HG03378 (cell line): Measurements from ENCODE around the gene NKX1-1.
"Not testable (repeated sequence)": the region's sequence is repeated elsewhere in the genome, so short reads cannot be mapped to it uniquely, and the experiment has no call there.

Experiments used
- ATAC-seq: cut with Tn5 transposase; IDR thresholded peaks from one replicate; pipeline ENCODE4 v1.9.1; 2021; ENCODE audit warnings: mild to moderate bottlenecking, moderate library complexity; ENCODE audit not compliant: unreplicated experiment

Gene NKX1-1

DNA sequence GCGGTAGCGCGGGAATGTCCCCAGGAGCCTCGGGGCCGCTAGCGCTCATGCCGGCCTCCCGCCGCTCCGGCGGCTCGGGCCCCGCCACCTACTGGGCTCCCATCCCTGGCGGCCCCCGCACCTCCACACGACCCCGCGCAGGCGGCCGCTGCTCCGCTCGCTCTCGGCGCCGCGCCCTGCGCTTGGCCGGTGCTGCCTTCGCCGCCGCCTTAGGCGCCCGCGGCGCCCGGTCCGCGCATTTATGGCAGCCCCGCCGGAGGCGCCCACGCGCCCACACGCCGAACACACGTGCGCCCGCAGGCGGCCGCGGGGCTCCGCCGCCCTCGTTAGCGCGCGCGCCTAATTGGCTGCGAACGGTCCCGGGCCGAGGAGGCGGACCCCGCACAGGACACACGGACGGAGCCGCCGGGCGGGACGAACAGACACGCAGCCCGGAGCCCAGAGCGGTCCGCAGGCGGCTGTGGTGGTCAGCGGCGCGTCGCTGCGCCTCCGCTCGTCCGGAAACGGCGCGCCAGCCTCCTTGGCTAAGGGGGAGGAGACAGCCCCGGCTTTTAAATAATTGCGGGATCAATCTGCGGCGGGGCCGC lies at the start of gene NKX1-1:
Gene NKX1-1 (minus strand): TSS at position 49 of the 587 bp plus-strand sequence. CDS start 0 bp downstream, at position 49.
- ATAC-seq: no peak

DNA sequence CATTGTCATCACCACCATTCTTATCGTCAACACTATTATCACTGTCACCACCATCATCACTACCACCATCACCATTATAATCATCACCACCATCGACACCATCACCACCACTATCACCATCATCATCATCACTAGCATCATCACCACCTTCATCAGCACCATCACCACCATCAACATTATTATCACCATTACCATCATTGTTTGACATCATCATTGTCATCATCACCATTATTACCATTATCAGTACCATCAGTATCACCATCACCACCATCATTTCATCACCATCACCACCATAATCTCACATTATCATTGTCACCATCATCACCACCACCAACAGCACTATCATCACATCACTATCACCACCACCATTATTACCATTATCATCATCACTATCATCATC lies 47.5 kb upstream of the NKX1-1 start:
- ATAC-seq: no peak

DNA sequence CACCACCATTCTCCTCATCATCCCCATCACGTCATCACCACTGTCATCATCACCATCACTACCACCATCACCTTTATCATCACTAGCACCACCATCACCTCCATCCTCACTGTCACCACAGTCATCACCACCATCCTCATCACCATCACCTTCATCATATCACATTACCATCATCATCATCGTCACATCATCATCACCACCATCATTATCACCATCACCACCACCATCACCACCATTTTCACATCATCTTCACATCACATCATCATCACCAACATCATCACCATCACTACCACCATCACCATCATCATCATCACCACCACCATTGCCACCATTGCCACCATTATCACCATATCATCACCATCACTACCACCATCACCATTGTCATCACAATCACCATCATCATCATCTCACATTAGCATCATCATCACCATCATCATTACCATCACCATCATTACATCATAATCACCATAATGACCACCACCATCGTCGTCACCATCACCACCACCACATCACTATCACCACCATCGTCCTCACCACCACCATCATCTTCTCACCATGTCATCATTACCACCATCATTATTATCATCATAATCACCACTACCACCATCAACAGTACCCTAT lies 46.3 kb upstream of the NKX1-1 start:
- no peak for ATAC-seq

DNA sequence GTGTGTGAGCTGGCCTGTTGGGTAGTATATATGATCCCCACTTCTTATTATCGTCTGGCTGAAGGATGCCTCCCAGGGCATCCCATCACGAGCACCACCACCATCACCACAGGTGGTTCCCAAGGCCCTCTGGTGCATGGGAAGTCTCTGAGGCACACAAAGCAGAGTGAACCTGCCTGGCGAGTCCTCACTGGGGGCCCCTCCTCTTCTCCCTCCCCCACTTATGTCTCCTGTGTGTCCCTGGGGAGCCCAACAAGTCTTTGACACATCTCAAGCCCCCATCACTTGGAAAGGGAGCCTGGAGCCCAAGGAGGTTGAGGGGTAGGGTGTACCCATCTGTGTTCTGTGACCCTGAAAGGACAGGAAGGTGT lies 45.5 kb upstream of the NKX1-1 start:
- no peak for ATAC-seq

DNA sequence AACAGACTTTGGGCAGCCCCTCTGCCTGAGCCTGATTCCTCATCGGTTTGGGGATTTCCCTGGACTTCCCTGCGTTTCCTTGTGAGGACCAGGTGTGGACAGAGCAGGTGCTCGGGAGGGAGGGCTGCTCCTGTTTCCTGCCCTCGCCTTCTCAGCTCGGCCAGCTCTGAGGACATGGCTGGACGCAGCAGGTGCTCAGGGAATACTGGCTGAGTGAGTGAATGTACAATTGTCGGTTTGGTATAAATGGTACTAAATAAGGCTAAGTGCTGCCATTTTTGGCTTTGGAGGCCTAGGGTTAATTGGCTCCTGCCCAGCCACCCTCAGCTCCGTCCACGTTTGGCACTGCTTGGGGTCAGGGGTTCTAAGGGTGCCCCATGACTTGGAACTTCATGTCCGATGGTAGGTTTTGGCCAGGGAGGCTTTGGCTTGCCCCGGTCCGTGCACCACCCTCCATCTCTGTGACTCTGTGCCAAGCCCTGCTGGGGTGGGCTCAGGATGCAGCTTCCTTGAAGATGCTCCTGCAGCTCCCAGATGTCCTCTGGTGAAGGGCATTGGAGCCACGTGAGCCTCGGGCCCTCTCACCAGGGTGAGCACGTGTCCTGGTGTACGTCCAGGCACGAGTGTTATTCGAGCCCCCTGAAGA lies 45.0 kb upstream of the NKX1-1 start:
- no peak for ATAC-seq

DNA sequence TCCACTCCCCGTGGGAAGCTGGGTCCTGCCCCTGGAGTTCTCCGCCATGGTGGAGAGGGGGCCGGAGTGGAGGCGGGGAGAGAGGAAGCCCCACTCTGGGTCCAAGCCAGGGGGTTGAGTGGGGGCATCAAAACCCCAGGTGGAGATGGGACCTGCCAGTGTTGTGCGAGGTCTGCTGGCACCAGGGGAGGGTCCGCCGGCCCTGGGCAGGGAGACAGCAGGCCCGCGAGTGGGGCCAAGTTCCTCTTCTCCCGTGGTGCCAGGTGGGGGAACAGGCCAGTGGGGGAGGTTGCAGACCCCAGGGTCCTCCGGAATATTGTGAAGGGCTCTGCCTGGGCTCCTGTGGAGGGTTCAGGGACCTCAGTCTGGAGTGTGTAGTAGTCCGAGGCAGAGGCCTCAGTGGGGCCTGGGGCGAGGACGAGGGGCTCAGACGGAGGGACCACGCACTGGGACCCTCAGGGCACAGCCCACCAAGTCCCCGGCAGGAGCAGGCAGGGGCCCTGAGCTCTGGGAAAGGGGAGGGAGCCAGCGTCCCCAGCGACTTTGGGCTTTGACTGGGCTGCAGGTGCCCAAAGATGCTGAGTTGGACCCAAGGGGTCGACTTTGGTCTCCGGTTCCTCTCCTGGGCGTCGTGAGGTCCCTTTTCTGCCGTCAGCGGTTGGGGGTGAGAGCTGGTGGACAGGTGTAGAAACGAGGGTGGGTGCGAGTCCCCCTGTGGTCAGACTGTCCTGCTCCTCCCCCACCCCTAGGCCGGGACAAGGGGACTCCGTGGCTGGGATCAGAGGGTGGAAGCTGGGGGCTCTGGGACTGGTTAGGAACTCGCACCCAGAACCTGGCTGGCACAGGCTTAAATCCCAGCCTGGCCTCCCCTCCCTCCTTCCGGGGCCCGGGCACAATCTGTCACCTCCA lies 43.8 kb upstream of the NKX1-1 start:
- no peak for ATAC-seq

DNA sequence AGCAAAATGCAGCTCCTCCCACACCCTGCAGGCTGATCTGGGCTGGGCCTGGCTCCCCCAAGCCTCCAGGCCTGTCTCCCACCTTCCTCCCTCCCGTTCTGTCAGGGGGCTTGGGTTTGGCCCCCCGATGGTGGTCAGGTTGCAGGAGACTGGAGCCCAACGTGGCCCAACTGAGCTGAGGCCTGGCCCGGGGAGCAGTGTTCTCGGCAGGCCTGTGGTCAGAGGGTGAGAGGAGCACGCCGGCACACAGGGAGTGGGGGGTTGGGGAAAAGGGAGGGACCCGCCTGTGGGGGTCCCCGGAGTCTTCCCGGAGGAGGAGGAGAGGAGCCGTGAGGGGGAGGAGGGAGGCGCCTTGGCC lies 43.2 kb upstream of the NKX1-1 start:
- no peak for ATAC-seq

DNA sequence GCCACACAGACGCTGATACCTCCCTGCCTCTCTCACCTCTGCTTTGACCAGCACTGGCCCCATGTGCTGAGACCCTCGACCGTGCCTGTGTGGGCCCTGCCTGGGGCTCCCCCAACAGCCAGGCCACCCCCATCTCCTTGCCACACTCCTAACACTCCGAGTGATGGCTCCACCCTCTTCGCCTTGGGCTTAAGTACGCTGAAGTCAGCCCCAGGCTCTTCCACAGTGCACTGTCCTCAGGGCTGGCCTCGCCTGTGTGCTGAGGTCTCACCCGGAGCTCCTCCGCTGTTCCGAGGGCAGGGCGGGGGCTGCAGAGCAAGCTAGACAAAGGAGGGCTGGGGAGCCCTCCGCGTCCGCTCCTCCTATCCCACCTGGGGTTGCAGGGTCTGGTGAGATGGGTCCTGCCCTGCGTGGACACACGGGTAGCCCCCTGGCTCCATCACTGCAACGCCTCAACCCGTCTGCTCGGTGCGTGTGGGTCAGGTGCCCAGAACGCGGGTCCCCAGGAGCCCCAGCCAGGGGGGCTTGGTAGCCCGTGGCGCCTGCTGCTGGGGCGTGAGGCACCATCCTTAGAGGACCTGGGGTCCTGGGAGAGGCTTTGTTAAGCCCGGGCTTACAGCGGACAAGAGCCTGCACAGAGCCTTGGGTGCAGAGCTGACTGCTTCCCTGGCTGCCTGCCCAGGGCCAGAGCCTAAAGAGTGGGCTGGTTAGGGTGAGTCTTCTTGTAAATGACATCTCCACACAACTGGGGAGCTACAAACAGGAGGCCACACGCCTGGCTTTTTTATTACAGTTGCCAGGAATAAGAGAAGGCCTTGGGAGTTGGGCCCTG lies 42.6 kb upstream of the NKX1-1 start:
- ATAC-seq: no peak

DNA sequence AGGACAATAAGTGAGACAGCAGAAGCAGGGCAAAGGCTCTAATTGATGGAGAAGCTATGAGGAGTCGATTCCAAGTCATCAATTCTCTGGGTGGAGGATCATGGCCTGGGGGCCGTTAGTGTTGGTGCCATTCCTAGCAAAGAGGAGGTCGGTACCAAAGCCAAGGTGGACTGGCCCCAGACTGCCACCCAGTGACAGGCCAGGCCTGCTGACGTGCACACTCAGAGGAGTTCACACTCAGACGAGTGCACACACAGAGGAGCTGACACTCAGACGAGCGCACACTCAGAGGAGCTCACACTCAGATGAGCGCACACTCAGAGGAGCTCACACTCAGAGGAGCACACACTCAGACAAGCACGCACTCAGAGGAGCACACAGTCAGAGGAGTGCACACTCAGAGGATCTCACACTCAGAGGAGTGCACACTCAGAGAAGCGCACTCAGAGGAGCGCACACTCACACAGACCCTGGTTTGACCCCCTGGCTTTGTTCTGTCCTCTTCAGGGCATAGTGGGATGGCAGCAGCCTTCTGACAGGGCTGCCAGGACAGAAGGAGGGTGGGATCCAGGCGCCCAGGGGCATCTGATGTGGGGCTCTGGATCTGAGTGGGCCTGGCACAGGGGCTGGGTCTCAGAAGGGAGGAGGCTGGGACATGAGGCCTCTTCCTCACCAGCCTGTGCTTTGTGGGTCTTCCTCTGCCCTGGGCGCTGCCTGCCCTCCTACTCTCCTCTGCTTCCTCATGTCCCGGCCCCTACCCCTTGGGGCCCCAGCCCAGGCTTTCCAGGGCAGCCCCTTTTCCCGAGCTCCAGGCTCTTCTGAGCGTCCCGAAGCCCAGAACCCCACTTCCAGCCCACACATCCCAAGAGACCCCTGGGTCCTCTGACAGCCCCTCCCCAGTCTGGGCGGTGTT lies 41.7 kb upstream of the NKX1-1 start:
- ATAC-seq: no peak

DNA sequence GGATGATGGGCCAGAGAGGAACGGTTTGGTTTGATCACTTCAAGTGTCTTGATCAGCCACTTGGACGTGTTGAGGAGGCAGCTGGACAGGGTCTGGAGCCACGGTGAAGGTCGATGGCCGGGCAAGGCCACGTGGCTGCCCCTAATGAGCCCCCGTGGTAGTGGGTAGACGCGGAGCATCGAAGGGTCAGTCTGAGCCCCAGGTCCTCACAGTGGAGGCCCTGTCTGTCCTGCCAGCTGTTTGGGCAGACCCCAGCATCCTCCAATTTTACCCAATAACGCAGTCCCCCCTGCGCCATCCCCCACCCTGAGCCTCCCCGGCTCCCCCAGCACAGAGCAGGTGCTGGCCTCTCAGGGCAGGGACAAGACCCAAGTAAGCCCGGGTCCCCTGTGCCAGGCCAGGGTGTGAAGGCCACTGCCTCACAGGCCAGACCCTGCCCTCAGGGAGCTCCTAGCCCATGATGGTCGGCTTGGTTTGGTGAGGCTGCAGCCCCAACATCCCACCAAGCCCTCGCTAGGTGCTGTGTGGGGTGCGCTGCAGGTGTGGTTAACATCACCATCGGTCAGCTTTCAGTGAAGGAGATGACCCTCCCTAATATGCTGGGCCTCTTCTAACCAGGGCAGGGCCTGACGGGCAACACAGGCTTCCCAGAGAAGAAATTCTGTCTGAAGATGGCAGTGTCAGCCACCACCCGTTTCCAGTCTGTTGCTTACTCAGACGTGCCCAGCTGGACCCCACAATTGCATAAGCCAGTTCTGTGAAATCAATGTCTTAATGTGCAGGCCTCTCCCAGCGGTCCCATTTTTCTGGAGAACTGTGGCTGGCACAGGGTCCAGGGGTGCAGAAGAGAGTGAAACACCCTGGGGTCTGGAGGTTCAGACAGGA lies 40.5 kb upstream of the NKX1-1 start:
- ATAC-seq: no peak

DNA sequence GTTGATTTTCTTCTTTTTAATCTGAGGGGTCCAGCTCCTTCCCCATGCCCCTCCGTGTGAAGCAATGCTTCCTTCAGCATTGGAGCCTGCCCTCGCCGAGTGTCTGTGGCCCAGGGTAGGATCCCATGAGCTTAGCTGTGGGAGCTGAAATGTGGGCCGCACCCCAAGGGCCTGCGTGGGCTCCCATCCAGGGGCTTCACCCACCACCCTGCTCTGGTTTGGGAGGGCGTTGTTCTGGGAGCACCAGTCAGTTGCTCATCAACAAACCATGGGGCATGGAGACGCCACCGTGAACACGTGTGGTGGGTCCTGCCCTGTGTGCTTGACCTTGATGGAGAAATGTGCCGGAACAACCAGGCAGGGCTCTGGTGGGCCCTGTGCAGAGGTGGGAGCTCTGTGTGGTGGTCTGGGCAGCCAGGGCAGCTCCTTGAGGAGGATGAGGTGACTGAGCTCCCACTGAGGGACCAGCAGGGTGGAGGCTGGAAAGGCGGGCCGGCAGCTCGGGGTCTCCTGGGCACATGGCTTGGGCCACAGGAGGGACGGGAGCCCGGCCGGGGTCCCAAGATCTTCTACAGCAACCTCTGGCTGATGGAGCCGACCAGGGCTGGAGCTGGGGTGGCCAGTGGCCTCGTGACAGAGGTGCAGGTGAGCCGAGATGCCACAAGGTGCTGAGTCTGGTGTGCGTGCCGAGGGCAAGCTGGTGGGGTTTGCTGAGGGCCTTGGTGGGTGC lies 39.6 kb upstream of the NKX1-1 start:
- ATAC-seq: no peak

DNA sequence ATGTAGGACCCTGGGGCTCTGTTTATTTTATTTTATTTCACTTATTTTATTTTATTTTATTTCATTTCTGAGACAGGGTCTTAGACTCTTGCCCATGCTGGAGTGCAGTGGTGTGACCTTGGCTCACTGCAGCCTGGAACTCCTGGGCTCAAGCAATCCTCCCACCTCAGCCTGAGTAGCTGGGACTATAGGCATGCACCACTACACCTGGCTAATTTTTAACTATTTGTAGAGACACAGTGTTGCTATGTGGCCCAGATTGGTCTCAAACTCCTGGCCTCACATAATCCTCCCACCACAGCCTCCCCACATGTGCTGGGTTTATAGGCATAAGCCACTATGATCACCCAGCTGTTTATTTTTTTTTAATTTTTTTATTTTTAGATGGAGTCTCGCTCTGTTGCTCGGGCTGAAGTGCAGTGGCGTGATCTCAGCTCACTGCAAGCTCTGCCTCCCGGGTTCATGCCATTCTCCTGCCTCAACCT lies 37.5 kb upstream of the NKX1-1 start:
- not testable (repeated sequence) for ATAC-seq

DNA sequence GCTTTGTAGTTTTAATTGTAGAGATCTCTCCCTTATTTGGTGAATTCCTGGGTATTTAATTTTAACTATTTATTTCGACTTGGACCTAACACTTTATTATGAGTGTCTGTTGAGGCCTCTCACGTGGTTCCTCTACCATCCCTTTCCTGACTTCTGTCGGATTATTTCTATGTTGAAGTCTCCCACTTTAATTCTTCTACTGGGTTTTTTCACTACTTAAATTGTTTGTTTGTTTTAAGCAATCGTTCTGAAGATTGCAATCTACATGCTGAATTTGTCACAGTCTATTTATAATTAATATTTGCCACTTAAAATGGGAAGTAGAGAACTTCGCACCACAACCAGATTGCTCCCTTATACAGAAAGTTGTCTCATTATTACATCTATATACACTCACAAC lies 20.8 kb upstream of the NKX1-1 start:
- no peak for ATAC-seq

DNA sequence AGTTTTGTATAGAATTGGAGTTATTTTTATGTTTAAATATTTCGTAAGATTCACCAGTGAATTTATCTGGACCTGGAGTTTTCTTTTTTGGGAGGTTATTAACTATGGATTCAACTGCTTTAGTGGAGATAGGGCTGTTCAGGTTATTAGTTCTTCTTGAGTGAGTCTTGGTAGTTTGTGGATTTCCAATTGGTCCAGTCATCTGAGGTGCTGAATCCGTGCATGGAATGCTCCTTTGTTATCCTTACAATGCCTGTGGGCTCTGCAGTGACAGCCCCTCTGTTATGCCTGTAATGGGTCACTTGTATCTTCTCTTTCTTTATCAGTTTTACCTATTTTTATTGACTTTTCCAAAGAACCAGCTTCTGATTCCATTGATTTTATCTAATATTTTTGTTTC lies 15.4 kb upstream of the NKX1-1 start:
- ATAC-seq: no peak

DNA sequence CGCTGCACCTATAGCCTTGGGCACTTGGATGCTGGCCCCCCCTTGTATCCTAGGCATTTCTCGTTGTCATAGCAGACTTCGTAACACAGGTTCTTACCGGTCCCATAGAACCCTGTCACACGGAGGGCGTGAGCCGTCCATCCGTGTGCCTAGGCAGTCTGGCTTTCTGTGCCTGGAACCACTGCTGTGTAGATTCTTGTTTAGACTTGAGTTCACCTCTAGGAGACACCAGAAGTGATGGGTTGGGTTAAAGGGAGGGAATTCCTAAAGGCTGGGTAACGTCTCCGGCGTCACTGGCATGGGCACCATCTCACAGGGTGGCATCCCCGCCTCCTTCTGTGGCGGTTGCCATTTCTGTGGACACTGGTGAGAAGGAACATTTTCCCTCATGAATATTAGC lies 13.5 kb upstream of the NKX1-1 start:
- no peak for ATAC-seq

DNA sequence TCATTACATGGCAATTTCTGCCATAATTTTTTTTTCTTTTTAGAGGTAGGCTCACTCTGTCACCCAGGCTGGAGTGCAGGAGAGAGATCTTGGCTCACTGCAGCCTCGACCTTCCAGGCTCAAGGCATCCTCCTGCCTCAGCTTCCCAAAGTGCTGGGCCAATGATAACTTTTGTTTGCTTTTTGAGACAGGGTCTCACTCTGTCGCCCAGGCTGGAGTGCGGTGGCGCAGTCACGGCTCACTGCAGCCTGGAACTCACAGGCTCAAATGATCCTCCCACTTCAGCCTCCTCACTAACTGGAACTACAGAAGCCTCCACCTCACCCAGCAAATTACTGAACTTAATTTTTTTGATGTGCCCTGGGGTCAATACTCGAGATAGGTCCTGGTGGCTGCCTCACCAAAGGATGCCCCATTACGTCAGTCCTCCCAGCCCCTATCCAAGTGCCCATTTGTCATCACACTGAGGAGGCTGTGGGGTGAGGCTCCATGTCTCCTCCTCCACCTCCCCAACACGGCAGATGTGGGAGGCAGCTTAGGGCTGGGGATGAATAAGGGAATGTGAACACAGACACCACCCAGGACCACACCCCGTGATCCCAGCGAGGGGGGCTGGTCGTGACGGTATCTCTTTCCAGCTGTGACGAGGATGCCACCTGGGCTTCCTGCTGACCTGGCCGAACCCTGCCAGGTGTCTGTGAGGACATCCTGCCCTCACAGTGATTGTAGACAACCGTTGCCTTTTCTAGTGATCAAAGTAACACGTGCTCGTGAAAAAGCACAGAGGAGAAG lies 12.4 kb upstream of the NKX1-1 start:
- no peak for ATAC-seq
